ENCODE data around the gene SARS1. TPM values are rescaled to one million over a fixed set of nuclear protein-coding genes. Genes with fewer than 3 reads are reported as not detected.
"Not testable (repeated sequence)": the region's sequence is repeated elsewhere in the genome, so short reads cannot be mapped to it uniquely, and the experiment has no call there.

Gene SARS1
- total RNA-seq, 1 donor from 2014 or later = 80.0 TPM

DNA sequence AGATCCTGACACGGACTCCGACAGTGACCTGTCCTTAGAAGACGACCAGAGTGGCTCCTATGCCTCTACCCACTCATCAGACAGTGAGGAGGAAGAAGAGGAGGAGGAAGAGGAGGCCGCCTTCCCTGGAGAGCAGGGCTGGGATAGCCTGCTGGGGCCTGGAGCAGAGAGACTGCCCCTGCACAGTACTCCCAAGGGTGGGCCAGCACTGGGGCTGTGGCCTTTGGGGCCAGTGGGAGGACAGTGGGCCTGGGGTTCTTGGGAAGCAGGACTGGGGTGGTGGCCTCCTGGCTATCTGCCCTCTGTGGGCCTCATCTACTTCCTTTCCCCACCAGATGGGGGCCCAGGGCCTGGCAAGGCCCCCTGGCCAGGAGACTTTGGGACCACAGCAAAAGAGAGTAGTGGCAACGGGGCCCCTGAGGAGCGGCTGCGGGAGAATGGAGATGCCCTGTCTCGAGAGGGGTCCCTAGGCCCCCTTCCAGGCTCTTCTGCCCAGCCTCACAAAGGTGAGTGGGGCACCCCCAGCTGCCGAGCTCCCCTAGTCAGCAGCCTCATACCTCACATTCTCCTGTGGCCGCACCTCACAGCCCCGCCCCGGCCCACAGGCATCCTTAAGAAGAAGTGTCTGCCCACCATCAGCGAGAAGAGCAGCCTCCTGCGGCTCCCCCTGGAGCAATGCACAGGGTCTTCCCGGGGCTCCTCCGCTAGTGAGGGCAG is 59.3 kb downstream of the SARS1 start:
- ATAC-seq = no peak
- no peak for DNase-seq (ENCODE audit: low spot score)

GRCh38 chr1:109273570-109274288 is 60.0 kb downstream of the SARS1 start:
- ATAC-seq (no peak), DNase-seq (ENCODE audit: low spot score) (no peak)

GRCh38 chr1:109274533-109275476 is 61.1 kb downstream of the SARS1 start:
- DNase-seq (ENCODE audit: low spot score) = peak; percentile 79
- peak; percentile 72 for ATAC-seq

GRCh38 chr1:109275706-109276345 is 62.1 kb downstream of the SARS1 start:
- ATAC-seq (no peak), DNase-seq (ENCODE audit: low spot score) (no peak)

- DNase-seq (ENCODE audit: low spot score) (peak; percentile 79), ATAC-seq (peak; percentile 84)
Observed at GRCh38 chr1:109277434-109278204, 63.9 kb downstream of the SARS1 start.

DNA sequence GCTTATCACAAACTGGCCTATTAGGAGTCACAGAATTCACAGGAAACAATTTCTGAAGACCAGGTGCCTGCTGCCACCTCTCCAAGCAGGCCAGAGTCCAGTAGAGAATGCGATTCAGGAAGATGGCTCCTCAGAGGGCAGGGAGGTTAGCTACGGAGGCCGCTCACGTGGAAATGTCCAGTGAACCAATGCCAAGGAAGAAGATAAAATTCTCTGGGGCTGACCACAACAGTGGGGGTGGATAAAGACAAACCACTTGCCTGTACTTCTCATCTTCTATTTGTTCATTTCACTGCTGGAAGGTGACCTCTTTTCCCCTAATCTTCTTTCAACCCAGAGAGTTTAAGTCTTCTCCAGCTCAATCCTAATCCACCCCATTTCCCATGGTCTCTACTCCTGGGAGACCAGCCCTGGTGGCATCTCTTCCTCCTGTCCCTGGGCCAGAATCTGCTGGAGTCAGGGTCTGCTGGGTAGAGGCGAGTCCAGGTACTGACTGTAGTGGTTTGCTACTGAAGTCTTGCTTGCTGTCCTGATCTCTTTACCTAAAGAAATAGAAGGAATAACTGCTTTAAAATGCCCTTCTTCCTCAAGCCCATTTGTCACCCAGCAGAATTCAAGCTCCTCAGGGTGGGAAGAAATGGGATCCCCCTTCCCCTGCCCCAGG is 66.0 kb downstream of the SARS1 start:
- ATAC-seq = no peak
- no peak for DNase-seq (ENCODE audit: low spot score)

GRCh38 chr1:109280862-109281261 is 67.1 kb downstream of the SARS1 start:
- no peak for DNase-seq (ENCODE audit: low spot score)
- ATAC-seq = no peak

GRCh38 chr1:109281680-109282496 is 68.2 kb downstream of the SARS1 start:
- no peak for DNase-seq (ENCODE audit: low spot score)
- no peak for ATAC-seq

GRCh38 chr1:109282497-109282951 is 68.8 kb downstream of the SARS1 start:
- ATAC-seq = no peak
- DNase-seq (ENCODE audit: low spot score) = no peak

DNA sequence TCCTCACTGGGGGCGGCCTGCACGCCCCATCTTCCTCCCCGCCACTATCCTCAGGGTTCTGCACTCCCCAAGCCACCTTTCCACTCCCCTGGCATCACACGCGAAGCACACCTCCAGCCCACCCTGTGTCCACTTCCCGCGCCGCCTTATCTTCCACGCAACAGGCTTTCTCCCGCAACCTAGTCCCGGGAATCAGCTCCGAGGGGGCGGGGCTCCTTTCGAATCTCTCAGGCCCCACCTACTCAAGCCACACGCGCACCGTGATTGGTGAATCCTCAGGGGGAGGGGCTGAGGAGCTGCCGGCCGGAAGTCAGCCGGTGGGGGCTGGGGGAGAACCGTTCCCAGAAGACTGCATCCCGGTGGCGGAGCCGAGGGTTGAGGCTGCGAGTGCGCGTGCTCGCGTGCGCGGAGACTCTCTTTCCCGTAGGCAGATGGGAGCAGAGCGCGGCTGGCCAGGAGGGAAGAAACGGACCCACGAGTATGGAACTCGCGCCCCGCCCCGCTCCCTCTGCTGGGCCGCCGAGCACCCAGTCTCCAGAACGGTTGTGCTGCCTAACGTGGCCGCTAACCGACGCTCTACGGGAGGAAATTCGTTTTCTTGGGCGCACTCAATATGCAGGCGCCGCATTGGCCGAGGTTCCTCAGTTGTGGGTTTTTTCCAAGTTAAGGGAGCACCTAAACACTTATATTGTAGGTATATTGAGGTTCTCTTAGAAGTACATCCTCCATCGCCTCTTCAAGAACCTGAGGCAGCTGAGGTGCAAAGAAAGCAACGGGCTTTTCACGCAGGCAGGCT is 69.4 kb downstream of the SARS1 start, which contains the start of gene PSRC1:
PSRC1 (minus strand) TSS at position 194 of the 796 bp plus-strand sequence.
- ATAC-seq = peak; percentile 99

DNA sequence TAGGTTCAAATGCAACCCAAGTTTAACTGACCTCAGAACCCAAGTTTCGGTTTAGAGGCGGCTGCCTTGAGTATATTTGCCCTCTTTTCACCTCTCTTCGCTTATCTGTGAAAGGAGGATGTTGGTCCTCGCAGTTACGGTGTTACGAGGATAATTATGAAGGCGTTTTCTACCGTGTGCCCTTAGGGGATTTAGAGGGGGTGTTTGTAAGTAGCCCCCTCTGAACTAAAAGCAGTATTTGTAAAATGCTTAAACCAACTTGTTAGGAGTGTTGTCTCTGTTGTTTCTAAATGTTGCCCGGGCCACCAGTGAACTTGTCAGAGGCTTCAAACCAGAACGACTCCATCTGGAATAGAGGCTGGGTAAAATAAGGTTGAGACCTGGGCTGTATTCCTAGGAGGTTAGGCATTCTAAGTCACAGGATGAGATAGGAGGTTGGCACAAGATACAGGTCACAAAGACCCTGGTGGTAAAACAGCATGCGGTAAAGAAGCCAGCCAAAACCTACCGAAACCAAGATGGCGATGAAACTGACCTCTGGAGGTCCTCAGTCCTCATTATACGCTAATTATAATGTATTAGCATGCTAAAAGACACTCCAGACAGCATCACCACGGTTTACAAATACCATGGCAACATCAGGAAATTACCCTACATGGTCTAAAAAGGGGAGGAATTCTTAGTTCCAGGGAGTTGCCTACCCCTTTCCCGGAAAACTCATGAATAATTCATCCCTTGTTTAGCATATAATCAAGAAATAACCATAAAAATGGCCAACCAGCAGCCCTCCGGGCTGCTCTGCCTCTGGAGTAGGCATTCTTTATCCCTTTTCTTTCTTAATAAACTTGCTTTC is 70.3 kb downstream of the SARS1 start:
- DNase-seq (ENCODE audit: low spot score) = no peak
- ATAC-seq = peak; percentile 32

More for the DNA sequence above, 69.4 kb downstream of the SARS1 start, which contains the start of gene PSRC1:
- DNase-seq (ENCODE audit: low spot score) = peak; percentile 97

DNA sequence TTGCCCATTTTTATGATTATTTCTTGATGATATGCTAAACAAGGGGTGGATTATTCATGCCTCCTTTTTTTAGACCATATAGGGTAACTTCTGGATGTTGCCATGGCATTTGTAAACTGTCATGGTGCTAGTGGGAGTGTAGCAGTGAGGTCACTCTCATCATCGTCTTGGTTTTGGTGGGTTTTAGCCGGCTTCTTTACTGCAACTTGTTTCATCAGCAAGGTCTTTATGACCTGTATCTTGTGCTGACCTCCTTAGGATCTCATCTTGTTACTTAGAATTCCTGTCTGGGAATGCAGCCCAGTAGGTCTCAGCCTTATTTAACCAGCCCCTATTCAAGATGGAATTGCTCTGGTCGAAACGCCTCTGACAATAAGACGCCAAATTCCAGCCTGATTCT is 73.0 kb downstream of the SARS1 start:
- ATAC-seq; DNase-seq (ENCODE audit: low spot score): not testable (repeated sequence)
